ENCODE data around the gene HOXB2. TPM values are rescaled to one million over a fixed set of nuclear protein-coding genes. Genes with fewer than 3 reads are reported as not detected.

Gene HOXB2
- total and polyA plus RNA-seq, 9 of the 15 experiments (the other 6 are each of a cell fraction or from before 2014, with no cell fraction given) = 2.1 to 97.7 (median 21.2) TPM

DNA sequence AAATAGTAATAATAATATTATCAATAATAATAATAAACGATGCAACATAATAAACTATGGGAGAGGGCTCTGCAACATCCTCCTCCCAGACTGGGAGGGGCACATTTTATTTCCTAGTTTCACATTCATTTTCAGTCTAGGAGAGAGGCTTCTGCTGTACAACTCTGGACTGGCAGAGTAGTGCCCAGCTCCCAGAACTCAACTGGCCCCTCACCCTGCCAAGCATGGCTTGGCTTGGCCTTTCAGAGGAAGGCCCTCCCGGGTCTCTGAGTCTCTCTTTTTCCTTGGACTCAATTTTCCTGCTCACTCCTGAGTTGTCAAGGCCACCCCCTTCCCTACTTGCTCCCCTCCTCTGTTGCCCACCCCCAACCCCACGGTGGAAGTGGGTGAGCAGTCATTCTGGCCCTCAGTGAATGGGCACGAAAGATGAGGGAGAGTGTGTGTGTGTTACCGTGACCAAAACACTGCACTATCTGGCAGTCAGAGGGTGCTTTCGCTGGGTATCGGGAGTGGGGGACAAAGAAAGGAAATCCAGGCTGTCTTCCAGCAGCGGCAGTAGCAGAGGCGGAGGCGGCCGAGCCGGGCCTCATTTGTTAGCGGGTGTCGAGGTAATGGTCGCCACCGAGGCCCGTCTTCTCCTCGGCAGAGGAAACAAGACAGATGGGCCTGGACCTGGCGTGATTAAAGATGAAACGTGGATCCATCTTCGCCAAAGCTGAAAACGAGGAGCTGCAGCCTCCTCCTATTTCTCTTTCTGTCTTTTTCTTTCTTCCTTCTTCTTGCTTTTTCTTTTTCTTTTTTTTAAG, 31.0 kb upstream of the HOXB2 start (continued):
- TF ChIP-seq BCL6 (CRISPR knock-in tag; IDR thresholded peaks at IDR 0.05) (no peak), KAT7 (CRISPR knock-in tag; IDR thresholded peaks at IDR 0.05; ENCODE audit: borderline replicate concordance) (peak; percentile 50; the same call in 1 of the 2 replicates), ZFX (CRISPR knock-in tag; IDR thresholded peaks at IDR 0.05) (peak; percentile 51; the same call in 1 of the 2 replicates), TCFL5 (CRISPR knock-in tag; conservative IDR thresholded peaks at IDR 0.05) (no peak), ATF7 (IDR thresholded peaks at IDR 0.05) (no peak), NR3C1 (CRISPR knock-in tag; IDR thresholded peaks at IDR 0.05) (no peak)

DNA sequence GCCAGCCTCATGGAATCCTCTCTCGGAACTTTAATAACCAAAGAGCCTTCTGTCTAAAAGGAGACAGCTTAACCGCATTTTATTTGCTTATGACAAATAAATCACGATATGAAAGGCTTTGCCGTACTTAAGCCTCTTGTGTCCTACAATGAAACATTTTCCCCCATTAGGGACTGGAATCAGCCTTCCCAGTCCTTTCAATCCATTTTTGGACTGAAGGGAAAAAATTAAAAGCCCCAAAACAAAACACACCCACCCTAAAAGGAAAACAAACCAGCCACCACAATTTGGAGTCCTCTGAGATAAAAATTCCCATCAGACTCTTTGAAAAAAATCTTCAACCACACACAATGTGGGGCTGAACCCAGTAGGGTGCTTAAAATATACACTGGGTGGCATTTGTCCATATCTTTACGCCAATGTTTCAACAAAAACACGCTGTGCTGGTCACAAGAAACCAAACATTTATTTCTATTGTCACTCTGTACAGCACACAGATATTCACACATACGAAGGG, 30.2 kb upstream of the HOXB2 start:
- peak overlapping the region; percentile 95 for H3K27ac ChIP-seq (ENCODE audit: extremely low read depth, low read depth, low read length)
- H3K4me1 ChIP-seq (replicated peaks in 1 of 2; ENCODE audit: control insufficient read depth in 2 of 2, insufficient read depth in 2 of 2, low read length in 2 of 2) = peaks cover 44 to 64% of the 10 kb centered on the region in 2 experiments

More for the DNA sequence above, 30.2 kb upstream of the HOXB2 start:
- no peaks in the 10 kb centered on the region for H3K27me3 ChIP-seq (ENCODE audit: control insufficient read depth in 2 of 2, insufficient read depth in 2 of 2, low read length in 2 of 2)
- peak overlapping the region; percentile 88 for H3K4me2 ChIP-seq (ENCODE audit: insufficient read depth, low read length)
- FAIRE-seq = no peak
- H3K9me3 ChIP-seq (replicated peaks; ENCODE audit: control insufficient read depth, insufficient read depth, low read depth, low read length) = no peaks in the 10 kb centered on the region
- intact Hi-C loops (cut with micrococcal nuclease) (no loop called here), in situ Hi-C loops (cut with MboI) (no loop called here)
- no peaks in the 10 kb centered on the region for H3K9me1 ChIP-seq (ENCODE audit: control insufficient read depth, insufficient read depth, low read length)
- H2AFZ ChIP-seq (ENCODE audit: low read depth, low read length) = no peak overlapping the region
- no TSS peak for BruUV-seq (replicated peaks)
- 18% methylated on average over 7 of the region's 7 CpGs for WGBS (ENCODE audit: insufficient coverage, low coverage, missing lambda C conversion rate)
- H4K20me1 ChIP-seq (replicated peaks; ENCODE audit: control insufficient read depth, insufficient read depth, low read length) = no peaks in the 10 kb centered on the region; the same call in 1 of the 2 replicates
- CTCF ChIA-PET (ENCODE audit: low intra/inter-chr PET ratio) = no interaction called here
- H3K79me2 ChIP-seq (ENCODE audit: control insufficient read depth, insufficient read depth, low read length) = peaks cover 98% of the 10 kb centered on the region
- peak overlapping the region in 1 of 2 experiments; percentile 76; a peak in 2 of 4 replicates for H3K9ac ChIP-seq (ENCODE audit: insufficient read depth in 1 of 2, low read depth in 2 of 2, low read length in 2 of 2)
- peak overlapping the region; percentile 5; the same call in 1 of the 2 replicates for H3K4me3 ChIP-seq
- TF ChIP-seq ZKSCAN1 (IDR thresholded peaks at IDR 0.05; ENCODE audit: low read depth, low read length) = 0 out of 2 replicates have a peak, but pooled peaks have one; percentile 29
- no peak for TF ChIP-seq GABPA (tag; conservative IDR thresholded peaks at IDR 0.05; ENCODE audit: low read depth)
- TF ChIP-seq RAD21 (CRISPR knock-in tag; conservative IDR thresholded peaks at IDR 0.05 in 1 of 2, IDR thresholded peaks at IDR 0.05 in 1 of 2) = peak in 1 of 2 experiments; percentile 4; a peak in 1 of 4 replicates
- peaks cover 61% of the 10 kb centered on the region for H3K36me3 ChIP-seq (ENCODE audit: control insufficient read depth, insufficient read depth, low read length)
- ATAC-seq = no peak
- DNase-seq (ENCODE audit: extremely low read depth in 1 of 4, low spot score in 3 of 4) = peak in 1 of 4 experiments; percentile 18
- POLR2A ChIA-PET = interaction anchor here (0.6 to 1.2 kb wide), 6 partner anchors 18 to 108 kb away, joined by 3 to 4 read pairs (median 4); partner anchors contain the start of gene HOXB5
